Measurements from ENCODE around the gene SBF2. TPM values are rescaled to one million over a fixed set of nuclear protein-coding genes. Genes with fewer than 3 reads are reported as not detected.

SBF2 gene
- total RNA-seq, 1 experiment from 2014 or later = 30.2 TPM

- Histone ChIP-seq H4K8ac (replicated peaks; ENCODE audit: insufficient read length, low read depth, low read length) (no peak overlapping the region), H4K91ac (ENCODE audit: insufficient read length, low read depth, low read length) (no peak overlapping the region), H2BK5ac (ENCODE audit: insufficient read length, low read length) (no peak overlapping the region), H3K14ac (ENCODE audit: insufficient read depth, low read length) (peak overlapping the region; percentile 39; the same call in 1 of the 2 replicates), H4K20me1 (ENCODE audit: control insufficient read depth, insufficient read depth, insufficient read length) (no peaks in the 10 kb centered on the region), H2BK12ac (ENCODE audit: insufficient read length, low read depth, low read length) (no peak overlapping the region), H3K4me1 (ENCODE audit: insufficient read depth, low read length) (0 out of 2 replicates have a peak, but pooled peaks cover 3% of the 10 kb centered on the region), H3K79me2 (ENCODE audit: insufficient read depth, low read length) (no peaks in the 10 kb centered on the region), H3K27ac (ENCODE audit: insufficient read length, low read depth, low read length) (peak overlapping the region; percentile 80), H2AK5ac (ENCODE audit: insufficient read length, low read length) (no peak overlapping the region), H3K4ac (ENCODE audit: low read depth, low read length) (no peak overlapping the region), H3K23ac (ENCODE audit: insufficient read length, low read depth, low read length) (no peak overlapping the region), H3K9ac (ENCODE audit: extremely low read depth, insufficient read length, low read length) (no peak overlapping the region), H3K56ac (ENCODE audit: insufficient read length, low read depth, low read length) (no peak overlapping the region), H3K23me2 (ENCODE audit: insufficient read length, low read depth, low read length, poor library complexity, severe bottlenecking) (no peaks in the 10 kb centered on the region), H3T11ph (ENCODE audit: low read length) (peak overlapping the region; percentile 20), H2AFZ (ENCODE audit: low read length) (no peak overlapping the region), H2BK20ac (ENCODE audit: low read depth, low read length, poor library complexity, severe bottlenecking) (no peak overlapping the region), H4K5ac (ENCODE audit: insufficient read length, low read depth, low read length) (no peak overlapping the region), H3K9me3 (ENCODE audit: control insufficient read depth, low read depth, low read length) (no peaks in the 10 kb centered on the region), H3K18ac (ENCODE audit: insufficient read length, low read depth, low read length) (no peak overlapping the region), H2BK15ac (ENCODE audit: low read depth, low read length) (no peak overlapping the region), H3K4me2 (ENCODE audit: insufficient read depth, insufficient read length, low read length) (no peak overlapping the region), H2BK120ac (ENCODE audit: low read depth, low read length, poor library complexity, severe bottlenecking) (peak overlapping the region; percentile 29), H3K27me3 (ENCODE audit: insufficient read depth, low read length) (no peaks in the 10 kb centered on the region), H3K79me1 (ENCODE audit: insufficient read depth, low read depth, low read length, poor library complexity, severe bottlenecking) (no peaks in the 10 kb centered on the region)
- Mint-ChIP-seq H3K27me3 (ENCODE audit: low read depth) (no peaks in the 10 kb centered on the region), H3K4me1 (peaks cover 25 to 28% of the 10 kb centered on the region in 2 experiments), H3K27ac (peak overlapping the region; percentile 76 to 99 (median 88); a peak in 6 of 7 replicates), H3K9me3 (no peaks in the 10 kb centered on the region), H3K36me3 (ENCODE audit: insufficient read depth in 1 of 3, low read depth in 3 of 3) (peaks cover 10 to 24% (median 24%) of the 10 kb centered on the region in 3 experiments), H3K4me3 (no peak overlapping the region)
- TF ChIP-seq CTCF (conservative IDR thresholded peaks at IDR 0.05) = no peak
- no peak for DNase-seq
- WGBS (ENCODE audit: extremely low coverage, insufficient read length, low lambda C conversion rate) = no CpG with 5 or more reads among the region's 3 CpGs
These were observed 491.6 kb downstream of the SBF2 start for GRCh38 chr11:9802291-9802861.

All from H9 (cell line).